GM18505 (cell line): Measurements from ENCODE around the gene KAT2B.

ENCODE experiments used
- ATAC-seq: cut with Tn5 transposase; IDR thresholded peaks from one replicate; pipeline ENCODE4 v1.9.1; 2021; ENCODE audit not compliant: unreplicated experiment
- POLR2A ChIP-seq: IDR thresholded peaks from 4 replicates; pipeline ENCODE4 v1.6.1; 2011; ENCODE audit warnings: borderline replicate concordance; ENCODE audit not compliant: insufficient read depth, insufficient read length; ENCODE audit errors: extremely low read depth

Gene KAT2B

GRCh38 chr3:20185331-20185678 lies 145.1 kb downstream of the KAT2B start:
- no peak for TF ChIP-seq POLR2A
- no peak for ATAC-seq

GRCh38 chr3:20185679-20186599 lies 145.7 kb downstream of the KAT2B start, which contains the start of gene SGO1:
Gene SGO1 (minus strand): TSS chr3:20186206. CDS start chr3:20184027, 2,179 bp downstream.
- peak; percentile 85 for TF ChIP-seq POLR2A

DNA sequence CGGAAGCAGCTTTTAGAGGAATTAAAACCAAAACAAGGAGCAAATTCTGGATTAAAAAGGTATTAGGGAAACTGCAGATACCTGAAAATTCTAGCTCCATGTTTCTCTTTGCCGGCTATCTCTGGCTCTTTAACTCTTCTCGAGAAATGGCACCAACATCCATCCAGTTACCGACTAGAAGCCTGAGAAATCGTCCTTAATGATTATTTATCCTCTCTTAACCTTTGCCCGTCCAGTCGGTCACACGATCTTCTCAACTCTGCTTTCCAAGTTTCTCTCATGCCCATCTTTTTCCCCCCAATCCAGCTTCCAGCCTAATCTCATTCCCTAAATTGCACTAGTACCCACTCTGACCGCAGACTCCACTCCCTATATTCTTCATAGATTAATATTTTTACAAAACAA lies 146.4 kb downstream of the KAT2B start:
- peak; percentile 3 for ATAC-seq
- no peak for TF ChIP-seq POLR2A

More at GRCh38 chr3:20185679-20186599, 145.7 kb downstream of the KAT2B start, which contains the start of gene SGO1:
- ATAC-seq, result peak; percentile 93

- no peak for ATAC-seq
- TF ChIP-seq POLR2A, result no peak
Observed at GRCh38 chr3:20190991-20191390, 150.7 kb downstream of the KAT2B start.

GRCh38 chr3:20194793-20195460 lies 154.7 kb downstream of the KAT2B start:
- no peak for TF ChIP-seq POLR2A
- ATAC-seq, result no peak

GRCh38 chr3:20197775-20198174 lies 157.5 kb downstream of the KAT2B start:
- TF ChIP-seq POLR2A, result no peak
- ATAC-seq, result no peak

DNA sequence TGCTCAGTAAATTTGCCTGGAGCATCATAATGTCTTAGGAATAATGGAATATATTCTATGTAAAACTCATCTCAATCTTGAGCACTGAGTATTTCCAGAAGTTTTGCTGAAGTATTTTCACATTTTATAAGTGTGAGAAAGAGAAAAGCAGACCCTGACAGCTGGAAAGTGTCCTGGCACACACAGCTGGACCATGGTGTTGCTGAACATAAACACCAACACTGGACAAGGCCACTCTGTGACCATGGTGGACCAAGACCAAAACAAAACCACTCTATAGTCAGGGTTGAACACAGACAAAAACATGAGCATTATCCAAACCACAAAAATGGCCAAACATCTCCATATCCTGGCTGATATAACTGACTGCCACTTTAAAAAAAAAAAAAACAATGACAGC lies 160.9 kb downstream of the KAT2B start:
- ATAC-seq, result no peak
- TF ChIP-seq POLR2A, result no peak
